Activated naive CD4-positive, alpha-beta T cell treated with anti-CD3 and anti-CD28 coated beads, Interleukin-2, amount 50 U/mL, for 72 hours (primary cell): ENCODE data around the gene EPO. TPM values are rescaled to one million over a fixed set of nuclear protein-coding genes. Genes with fewer than 3 reads are reported as not detected.

Experiments
- ATAC-seq, 2 donors: fragments of 150-1000 bp; cut with Tn5 transposase; 2 replicates each; pipeline ENCODE4 v1.10.0; 2021; ENCODE audit warnings: mild to moderate bottlenecking in 2 of 2, moderate library complexity in 2 of 2
- DNase-seq, 2 donors: peaks; one replicate each; pipeline ENCODE4 v3.0.0; 2021 to 2022; ENCODE audit warnings: low spot score in 2 of 2
- H3K27ac Mint-ChIP-seq, 2 donors: one replicate each; pipeline ENCODE4 v1.8.0; 2022; ENCODE audit warnings: mild to moderate bottlenecking in 2 of 2, mixed read lengths in 2 of 2
- H3K36me3 Mint-ChIP-seq, 2 donors: one replicate each; pipeline ENCODE4 v1.8.0; 2022; ENCODE audit warnings: mixed read lengths in 2 of 2
- H3K9me3 Mint-ChIP-seq, 2 donors: one replicate each; pipeline ENCODE4 v1.8.0; 2022; ENCODE audit warnings: mixed read lengths in 2 of 2
- total RNA-seq, 2 donors: library from RNA; stranded (reverse); gene quantifications; one replicate each; pipeline ENCODE4 v1.2.3, GENCODE V29; 2022

The EPO gene
- total RNA-seq = not detected

- Mint-ChIP-seq H3K36me3 (peaks cover 0 to 13% of the 10 kb centered on the region in 2 donors), H3K9me3 (no peaks in the 10 kb centered on the region), H3K27ac (no peak within 1 kb of the TSS)
- DNase-seq (peak in 1 of 2 donors; percentile 1), ATAC-seq (no peak)
These were observed at the start of gene EPO for GRCh38 chr7:100720279-100720670. Gene EPO (plus strand): TSS chr7:100720468. CDS start chr7:100720981, 513 bp downstream.

- H3K9me3 Mint-ChIP-seq = no peaks in the 10 kb centered on the region
- no peak for ATAC-seq
- DNase-seq = no peak
- H3K36me3 Mint-ChIP-seq = peaks cover 12 to 13% of the 10 kb centered on the region in 2 donors
- H3K27ac Mint-ChIP-seq = peak overlapping the region in 1 of 2 donors; percentile 93
These were observed 48.6 kb upstream of the EPO start for GRCh38 chr7:100671353-100672327.

- Mint-ChIP-seq H3K36me3 (peaks cover 15 to 16% of the 10 kb centered on the region in 2 donors), H3K9me3 (no peaks in the 10 kb centered on the region), H3K27ac (peak within 1 kb of the TSS; percentile 93 to 97)
- peak; percentile 74 to 80 for ATAC-seq
- peak; percentile 100 for DNase-seq
These were observed 46.8 kb upstream of the EPO start, which contains the start of gene GNB2 for GRCh38 chr7:100673302-100673941. Gene GNB2 (plus strand): TSS chr7:100673740. CDS start chr7:100676266, 2,526 bp downstream.

- peaks cover 15 to 16% of the 10 kb centered on the region in 2 donors for H3K36me3 Mint-ChIP-seq
- no peak for ATAC-seq
- peak in 1 of 2 donors; percentile 50 for DNase-seq
- H3K27ac Mint-ChIP-seq = peak overlapping the region; percentile 93 to 97
- no peaks in the 10 kb centered on the region for H3K9me3 Mint-ChIP-seq
These were observed 46.3 kb upstream of the EPO start for GRCh38 chr7:100673942-100674410.

- Mint-ChIP-seq H3K36me3 (peaks cover 15 to 16% of the 10 kb centered on the region in 2 donors), H3K9me3 (no peaks in the 10 kb centered on the region), H3K27ac (peak overlapping the region; percentile 93 to 97)
- DNase-seq = no peak
- ATAC-seq = no peak
These were observed 45.7 kb upstream of the EPO start for GRCh38 chr7:100674411-100675104.

GRCh38 chr7:100675105-100675451, 45.2 kb upstream of the EPO start:
- ATAC-seq (no peak), DNase-seq (no peak)
- Mint-ChIP-seq H3K27ac (peak overlapping the region in 1 of 2 donors; percentile 93), H3K36me3 (peaks cover 15 to 16% of the 10 kb centered on the region in 2 donors), H3K9me3 (no peaks in the 10 kb centered on the region)

GRCh38 chr7:100675581-100676350, 44.5 kb upstream of the EPO start:
- ATAC-seq = peak; percentile 50 to 65
- Mint-ChIP-seq H3K27ac (peak overlapping the region; percentile 68 to 79), H3K36me3 (peaks cover 15 to 16% of the 10 kb centered on the region in 2 donors), H3K9me3 (no peaks in the 10 kb centered on the region)
- peak; percentile 74 to 88 for DNase-seq

GRCh38 chr7:100676501-100677306, 43.6 kb upstream of the EPO start:
- ATAC-seq (no peak), DNase-seq (no peak)
- Mint-ChIP-seq H3K9me3 (no peaks in the 10 kb centered on the region), H3K27ac (peak overlapping the region; percentile 79 to 94), H3K36me3 (peaks cover 15 to 19% of the 10 kb centered on the region in 2 donors)

GRCh38 chr7:100677308-100678267, 42.7 kb upstream of the EPO start:
- peaks cover 15 to 21% of the 10 kb centered on the region in 2 donors for H3K36me3 Mint-ChIP-seq
- H3K9me3 Mint-ChIP-seq = no peaks in the 10 kb centered on the region
- H3K27ac Mint-ChIP-seq = peak overlapping the region; percentile 65 to 70
- DNase-seq (no peak), ATAC-seq (no peak)

- ATAC-seq = no peak
- H3K27ac Mint-ChIP-seq = peak overlapping the region; percentile 44 to 70
- H3K9me3 Mint-ChIP-seq = no peaks in the 10 kb centered on the region
These were observed 41.8 kb upstream of the EPO start for GRCh38 chr7:100678291-100678984.

GRCh38 chr7:100679129-100679926, 40.9 kb upstream of the EPO start:
- no peak for DNase-seq
- H3K36me3 Mint-ChIP-seq = peaks cover 13 to 17% of the 10 kb centered on the region in 2 donors
- ATAC-seq = no peak
- H3K27ac Mint-ChIP-seq = peak overlapping the region; percentile 68 to 71
- H3K9me3 Mint-ChIP-seq = no peaks in the 10 kb centered on the region

More at GRCh38 chr7:100678291-100678984, 41.8 kb upstream of the EPO start:
- no peak for DNase-seq
- H3K36me3 Mint-ChIP-seq = peaks cover 15 to 21% of the 10 kb centered on the region in 2 donors

- Mint-ChIP-seq H3K9me3 (no peaks in the 10 kb centered on the region), H3K36me3 (peaks cover 7 to 12% of the 10 kb centered on the region in 2 donors), H3K27ac (peak overlapping the region; percentile 23 to 71)
- DNase-seq (no peak), ATAC-seq (no peak)
These were observed 40.2 kb upstream of the EPO start for GRCh38 chr7:100679927-100680575.
